GM18505 (cell line): ENCODE measurements around the gene FRK.
"Not testable (repeated sequence)": the region's sequence is repeated elsewhere in the genome, so short reads cannot be mapped to it uniquely, and the experiment has no call there.

ENCODE experiments used
- ATAC-seq: cut with Tn5 transposase; IDR thresholded peaks from one replicate; pipeline ENCODE4 v1.9.1; 2021; ENCODE audit not compliant: unreplicated experiment
- POLR2A ChIP-seq: IDR thresholded peaks from 4 replicates; pipeline ENCODE4 v1.6.1; 2011; ENCODE audit warnings: borderline replicate concordance; ENCODE audit not compliant: insufficient read depth, insufficient read length; ENCODE audit errors: extremely low read depth

FRK gene

DNA sequence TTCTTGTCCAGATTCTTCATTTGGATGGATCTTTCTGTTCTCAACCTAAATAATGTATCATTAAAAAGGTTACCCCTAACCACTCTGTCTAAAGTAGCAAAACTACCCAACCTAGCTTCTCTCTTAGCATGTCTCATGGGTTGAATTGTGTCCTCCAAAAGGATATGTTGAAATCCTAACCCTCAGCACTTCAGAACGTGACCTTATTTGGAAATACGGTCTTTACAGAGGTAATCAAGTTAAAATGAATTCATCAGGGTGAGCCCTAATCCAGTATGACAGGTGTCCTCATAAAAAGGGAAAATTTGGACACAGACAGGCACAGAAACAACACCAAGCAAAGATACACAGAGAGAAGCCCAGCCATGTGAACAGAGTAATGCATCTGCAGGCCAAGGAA lies 6.1 kb upstream of the FRK start:
- TF ChIP-seq POLR2A, result no peak
- no peak for ATAC-seq

GRCh38 chr6:116064666-116065065 lies 4.0 kb upstream of the FRK start:
- no peak for TF ChIP-seq POLR2A
- no peak for ATAC-seq

DNA sequence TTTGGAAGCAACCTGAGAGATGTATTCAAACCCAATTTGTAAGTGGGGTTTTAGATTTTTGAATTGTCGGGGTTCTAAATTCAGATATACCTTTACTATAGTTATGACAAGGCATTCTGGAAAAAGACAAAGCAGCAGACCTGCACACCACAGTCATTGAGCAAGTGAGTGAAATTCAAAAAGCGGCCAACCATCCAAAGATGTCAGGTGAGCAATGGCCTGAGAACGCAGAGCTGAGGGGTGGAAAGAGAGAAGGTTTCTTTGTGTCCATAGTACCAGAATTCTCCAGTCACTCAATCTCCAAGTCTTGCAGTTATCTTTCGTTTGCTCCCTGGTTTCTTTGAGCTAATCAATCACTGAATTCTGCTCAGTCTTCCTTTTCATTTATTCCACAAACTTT lies 1.8 kb upstream of the FRK start:
- TF ChIP-seq POLR2A, result no peak
- ATAC-seq, result no peak

DNA sequence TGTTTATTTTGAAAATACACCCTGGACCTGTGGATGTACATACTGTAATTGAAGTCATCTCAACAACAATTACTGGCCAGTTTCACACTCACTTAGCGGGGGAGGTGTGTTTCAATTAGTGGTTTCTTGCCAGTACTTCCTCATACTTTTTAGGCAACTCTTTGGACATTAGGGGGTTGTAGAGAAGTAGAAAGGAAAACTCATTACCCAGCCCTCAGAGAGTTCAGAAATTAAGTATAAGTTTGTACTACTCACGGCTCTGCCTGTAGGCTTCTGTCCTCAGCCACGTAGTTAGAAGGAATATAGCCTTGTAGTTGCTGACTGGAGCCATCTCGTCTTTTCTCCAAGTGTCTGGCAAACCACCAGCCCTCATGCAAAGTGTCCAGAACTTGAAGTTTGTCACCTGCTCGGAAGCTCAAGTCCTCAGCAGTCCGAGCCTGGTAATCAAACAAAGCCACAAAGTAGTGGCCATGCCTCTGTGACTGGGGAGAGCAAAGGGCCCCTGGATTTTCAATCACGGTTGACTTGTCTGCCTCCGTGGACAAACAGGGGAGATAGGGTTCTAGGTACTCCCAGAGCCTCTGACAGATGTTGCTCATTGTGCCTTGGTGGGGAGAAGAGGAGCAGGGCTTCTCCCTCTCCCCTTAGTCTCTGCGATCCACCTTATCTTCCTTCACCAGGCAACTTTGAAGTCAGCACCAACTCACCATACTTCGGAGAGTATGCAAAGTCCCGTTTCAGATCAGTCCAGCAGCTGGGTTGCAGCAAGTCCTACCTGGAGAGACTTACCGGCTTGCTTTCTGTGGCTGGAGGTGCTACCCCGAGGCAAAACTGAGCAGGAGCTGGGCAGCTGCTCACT lies 749 bp downstream of the FRK start:
- ATAC-seq, result peak; percentile 62
- no peak for TF ChIP-seq POLR2A

DNA sequence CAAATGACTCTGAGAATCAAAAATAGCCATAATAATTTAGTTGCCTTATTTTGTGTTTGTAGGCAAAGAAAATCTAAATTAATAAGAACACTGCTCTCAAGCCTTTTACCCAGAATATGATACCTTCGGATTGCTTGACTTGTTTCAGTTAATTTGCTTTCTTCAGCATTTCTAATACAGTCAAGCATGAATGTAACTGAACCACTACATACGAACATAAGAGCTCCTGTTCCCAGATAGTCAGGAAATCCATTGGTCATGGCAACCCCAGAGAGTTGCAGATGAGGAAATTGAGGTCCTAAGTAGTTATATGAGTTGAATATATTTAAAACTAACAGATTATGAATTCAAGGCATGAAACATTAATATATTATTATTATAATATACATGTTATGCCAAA lies 2.9 kb downstream of the FRK start:
- ATAC-seq, result no peak
- TF ChIP-seq POLR2A, result no peak

- TF ChIP-seq POLR2A, result no peak
- ATAC-seq, result no peak
These were observed 5.2 kb downstream of the FRK start for GRCh38 chr6:116055513-116055912.

DNA sequence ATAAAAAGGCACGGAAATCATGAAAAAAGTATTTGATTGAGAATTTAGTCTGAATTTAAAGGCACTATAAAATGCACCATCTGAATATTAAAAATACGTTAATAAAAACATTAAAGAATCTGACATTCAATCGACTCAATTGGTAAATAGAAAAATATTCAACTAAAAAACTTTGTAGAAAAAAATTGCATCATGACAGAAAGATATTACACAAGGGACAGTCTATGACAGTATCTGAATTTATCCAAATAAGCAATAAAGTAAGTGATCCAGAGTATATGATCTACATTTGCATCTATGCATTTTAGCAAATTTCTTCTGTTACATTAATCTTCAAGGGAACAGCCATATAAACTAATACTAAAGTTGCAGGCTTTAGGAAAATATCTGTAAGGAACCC lies 9.4 kb downstream of the FRK start:
- no peak for TF ChIP-seq POLR2A
- ATAC-seq, result no peak

GRCh38 chr6:116050737-116051136 lies 10.0 kb downstream of the FRK start:
- no peak for ATAC-seq
- no peak for TF ChIP-seq POLR2A

GRCh38 chr6:116049321-116049720 lies 11.4 kb downstream of the FRK start:
- no peak for TF ChIP-seq POLR2A
- no peak for ATAC-seq

GRCh38 chr6:116047173-116047933 lies 13.3 kb downstream of the FRK start:
- TF ChIP-seq POLR2A, result no peak
- ATAC-seq, result peak; percentile 89

DNA sequence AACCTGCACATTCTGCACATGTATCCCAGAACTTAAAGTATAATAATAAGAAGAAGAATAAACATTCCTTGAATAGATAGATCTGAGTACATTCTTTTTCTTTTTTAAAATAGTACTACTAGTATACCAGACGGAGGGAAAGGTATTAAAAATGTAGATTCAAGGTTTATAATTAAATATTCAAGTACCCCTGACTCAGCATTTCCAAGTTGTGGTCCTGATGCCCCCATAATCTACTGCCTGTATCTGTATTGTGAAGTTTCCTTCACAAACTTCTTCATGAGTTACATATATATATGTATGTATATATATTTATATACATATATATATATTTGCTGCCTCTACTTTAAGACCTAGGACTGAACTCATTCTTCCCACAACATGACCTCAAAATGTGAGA lies 14.0 kb downstream of the FRK start:
- no peak for ATAC-seq
- TF ChIP-seq POLR2A, result no peak

- not testable (repeated sequence) for ATAC-seq
These were observed 14.4 kb downstream of the FRK start for GRCh38 chr6:116046272-116046671.

GRCh38 chr6:116041934-116042333 lies 18.8 kb downstream of the FRK start:
- no peak for TF ChIP-seq POLR2A
- no peak for ATAC-seq

GRCh38 chr6:116040993-116041392 lies 19.7 kb downstream of the FRK start:
- no peak for ATAC-seq
- no peak for TF ChIP-seq POLR2A
